ENCODE measurements around the gene PBX4. TPM values are rescaled to one million over a fixed set of nuclear protein-coding genes. Genes with fewer than 3 reads are reported as not detected.

PBX4 gene
- total RNA-seq, 4 donors from 2014 or later = 2.2 to 10.1 (median 3.5) TPM

DNA sequence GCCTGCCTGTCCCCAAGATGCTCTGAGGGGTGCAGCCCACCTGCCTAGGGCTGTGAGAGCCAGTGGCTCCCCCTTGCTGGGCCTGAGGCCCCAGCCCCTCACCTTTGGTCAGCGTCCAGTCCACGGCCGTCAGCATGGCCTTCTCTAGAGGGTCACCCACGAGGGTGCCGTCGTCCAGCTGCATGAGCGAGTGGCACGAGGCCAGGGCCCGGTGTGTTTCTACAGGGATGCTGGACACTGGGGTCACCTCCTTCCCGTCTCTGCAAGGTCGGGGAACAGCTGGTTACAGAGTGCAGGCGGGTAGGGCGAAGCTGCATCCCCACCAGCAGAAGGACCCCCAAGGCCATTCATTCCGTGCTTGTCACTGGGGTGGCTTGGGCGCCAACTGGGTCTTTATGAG lies 36.0 kb upstream of the PBX4 start:
- DNase-seq (ENCODE audit: low spot score) (no peak), ATAC-seq (ENCODE audit: low FRiP score) (no peak)
- TF ChIP-seq, protein P1, sequence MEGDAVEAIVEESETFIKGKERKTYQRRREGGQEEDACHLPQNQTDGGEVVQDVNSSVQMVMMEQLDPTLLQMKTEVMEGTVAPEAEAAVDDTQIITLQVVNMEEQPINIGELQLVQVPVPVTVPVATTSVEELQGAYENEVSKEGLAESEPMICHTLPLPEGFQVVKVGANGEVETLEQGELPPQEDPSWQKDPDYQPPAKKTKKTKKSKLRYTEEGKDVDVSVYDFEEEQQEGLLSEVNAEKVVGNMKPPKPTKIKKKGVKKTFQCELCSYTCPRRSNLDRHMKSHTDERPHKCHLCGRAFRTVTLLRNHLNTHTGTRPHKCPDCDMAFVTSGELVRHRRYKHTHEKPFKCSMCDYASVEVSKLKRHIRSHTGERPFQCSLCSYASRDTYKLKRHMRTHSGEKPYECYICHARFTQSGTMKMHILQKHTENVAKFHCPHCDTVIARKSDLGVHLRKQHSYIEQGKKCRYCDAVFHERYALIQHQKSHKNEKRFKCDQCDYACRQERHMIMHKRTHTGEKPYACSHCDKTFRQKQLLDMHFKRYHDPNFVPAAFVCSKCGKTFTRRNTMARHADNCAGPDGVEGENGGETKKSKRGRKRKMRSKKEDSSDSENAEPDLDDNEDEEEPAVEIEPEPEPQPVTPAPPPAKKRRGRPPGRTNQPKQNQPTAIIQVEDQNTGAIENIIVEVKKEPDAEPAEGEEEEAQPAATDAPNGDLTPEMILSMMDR (IDR thresholded peaks at IDR 0.05) = no peak

DNA sequence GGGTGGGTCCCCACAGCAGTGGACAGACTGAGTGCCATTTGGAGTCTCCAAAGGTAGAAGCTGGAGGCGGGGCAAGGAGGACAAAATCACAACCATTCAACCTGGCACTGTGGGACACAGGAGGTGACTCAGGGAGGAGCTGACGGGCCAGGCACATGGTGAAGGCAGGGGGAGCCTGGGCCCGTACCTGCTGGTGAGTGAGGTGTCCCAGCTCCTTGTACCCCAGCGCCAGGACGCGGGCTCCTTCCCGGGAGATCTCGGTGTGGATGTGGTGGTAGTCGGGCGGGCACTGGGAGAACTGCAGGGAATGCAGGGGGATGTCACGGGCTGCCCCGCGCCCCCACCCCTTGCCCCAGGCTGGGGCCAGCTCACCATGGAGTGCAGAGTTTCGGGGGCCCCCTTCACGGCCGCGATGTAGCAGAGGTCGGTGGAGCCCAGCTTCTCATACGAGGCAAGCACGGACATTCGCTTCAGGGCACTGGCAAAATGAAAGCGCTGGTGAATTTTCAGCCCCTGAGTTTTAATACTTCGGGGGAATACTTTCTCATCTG lies 35.2 kb upstream of the PBX4 start:
- DNase-seq (ENCODE audit: low spot score) = no peak
- no peak for ATAC-seq (ENCODE audit: low FRiP score)
- TF ChIP-seq, protein P1 (IDR thresholded peaks at IDR 0.05) = no peak

DNA sequence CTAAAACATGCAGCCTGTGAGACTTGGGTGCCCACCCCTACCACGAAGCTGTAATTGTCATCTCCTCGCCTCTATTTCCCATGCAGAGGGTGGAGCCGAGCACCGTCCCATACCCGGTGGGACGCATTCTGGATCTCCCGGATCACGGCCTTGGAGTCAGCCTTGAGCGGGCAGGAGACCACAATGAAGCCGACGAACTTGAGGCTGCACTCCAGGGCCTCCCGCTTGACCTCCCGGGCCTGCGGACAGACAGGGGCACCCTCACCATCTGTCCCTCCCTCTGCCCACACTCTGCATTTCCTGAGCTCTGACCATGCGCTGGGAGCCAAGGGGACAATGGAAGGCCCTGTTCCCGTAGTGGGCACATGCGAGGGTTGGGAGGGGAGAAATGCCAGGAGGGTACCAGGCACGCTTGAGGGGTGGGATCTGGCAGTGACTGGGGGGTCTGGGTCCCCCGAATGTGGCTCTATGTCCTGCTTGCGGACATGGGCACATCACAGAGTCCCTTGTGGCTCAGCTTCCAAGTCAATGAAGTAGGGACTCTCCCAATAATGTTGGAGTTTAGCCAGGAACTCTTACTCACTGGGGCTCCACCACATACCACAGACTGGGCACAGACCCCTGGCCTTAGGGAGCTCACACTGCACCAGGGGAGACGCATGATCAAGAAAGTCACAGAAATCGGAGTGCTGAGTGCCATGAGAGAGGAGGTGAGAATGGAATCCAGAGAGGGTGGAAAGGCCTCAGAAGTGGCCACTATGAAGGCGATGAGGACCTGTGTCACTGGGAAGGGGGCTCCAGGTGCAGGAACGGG lies 34.2 kb upstream of the PBX4 start:
- DNase-seq (ENCODE audit: low spot score) = no peak
- ATAC-seq (ENCODE audit: low FRiP score) = no peak
- TF ChIP-seq, protein P1 (IDR thresholded peaks at IDR 0.05) = no peak

DNA sequence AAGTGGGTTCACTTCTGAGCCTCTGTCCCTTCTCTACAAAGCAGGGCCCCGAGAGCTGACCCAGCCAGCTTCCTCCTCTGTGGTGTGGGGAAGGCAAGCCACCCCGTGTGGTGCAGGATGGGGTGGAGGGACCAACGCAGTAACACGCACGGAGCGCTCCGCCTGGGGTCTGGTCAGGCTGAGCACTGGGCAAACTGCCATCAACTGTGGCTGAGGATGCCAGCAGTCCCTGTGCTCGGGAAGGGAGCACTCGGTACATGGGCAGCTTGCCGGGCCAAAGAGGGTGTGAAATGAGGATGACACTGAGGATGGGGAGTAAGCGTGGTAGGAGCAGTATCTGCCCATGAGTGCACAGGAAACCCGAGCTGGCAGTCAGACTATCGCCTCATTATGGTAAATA lies 32.6 kb upstream of the PBX4 start:
- TF ChIP-seq, protein P1 (IDR thresholded peaks at IDR 0.05) = no peak
- DNase-seq (ENCODE audit: low spot score) (no peak), ATAC-seq (ENCODE audit: low FRiP score) (no peak)

DNA sequence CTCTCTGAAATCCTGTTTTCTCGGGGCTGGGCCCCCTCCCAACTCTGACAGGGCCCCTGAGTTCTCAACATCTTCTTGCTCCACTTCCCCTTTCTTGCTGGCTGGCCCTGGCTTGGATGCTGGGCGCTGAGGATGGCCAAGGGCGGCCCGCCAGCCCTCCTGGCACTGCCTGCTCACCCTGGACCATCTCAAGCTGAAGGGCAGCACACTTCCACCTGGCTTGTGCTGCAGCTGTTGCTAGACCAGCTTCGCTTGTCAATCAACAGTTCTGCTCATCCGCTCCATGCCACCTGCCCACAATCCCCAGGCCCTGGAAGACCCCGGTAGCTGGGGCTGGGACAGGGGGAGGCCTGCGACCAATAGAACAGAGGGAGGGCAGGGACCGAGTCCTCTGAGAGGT lies 31.8 kb upstream of the PBX4 start:
- no peak for ATAC-seq (ENCODE audit: low FRiP score)
- TF ChIP-seq, protein P1 (IDR thresholded peaks at IDR 0.05) = no peak
- DNase-seq (ENCODE audit: low spot score) = no peak

DNA sequence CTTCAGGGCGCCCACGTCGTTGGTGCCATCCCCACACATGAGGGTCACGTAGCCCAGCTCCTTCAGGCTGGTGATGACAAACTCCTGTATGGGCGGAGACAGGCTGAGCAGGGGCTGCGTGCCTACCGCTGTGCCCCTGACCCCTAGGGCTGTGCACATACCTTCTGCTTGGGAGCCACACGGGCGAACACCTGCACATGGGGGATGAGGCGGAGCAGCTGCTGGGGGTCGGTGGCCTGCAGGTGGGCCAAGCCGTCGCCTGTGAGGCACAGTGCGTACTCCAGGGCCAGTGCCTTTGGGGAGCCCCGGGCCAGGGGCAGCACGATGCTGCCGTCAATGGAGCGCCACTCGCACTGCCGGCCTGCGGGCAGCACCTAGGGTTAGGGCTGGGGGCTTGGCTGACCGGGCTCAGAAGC lies 31.1 kb upstream of the PBX4 start:
- DNase-seq (ENCODE audit: low spot score) (no peak), ATAC-seq (ENCODE audit: low FRiP score) (no peak)
- TF ChIP-seq, protein P1 (IDR thresholded peaks at IDR 0.05) = no peak

DNA sequence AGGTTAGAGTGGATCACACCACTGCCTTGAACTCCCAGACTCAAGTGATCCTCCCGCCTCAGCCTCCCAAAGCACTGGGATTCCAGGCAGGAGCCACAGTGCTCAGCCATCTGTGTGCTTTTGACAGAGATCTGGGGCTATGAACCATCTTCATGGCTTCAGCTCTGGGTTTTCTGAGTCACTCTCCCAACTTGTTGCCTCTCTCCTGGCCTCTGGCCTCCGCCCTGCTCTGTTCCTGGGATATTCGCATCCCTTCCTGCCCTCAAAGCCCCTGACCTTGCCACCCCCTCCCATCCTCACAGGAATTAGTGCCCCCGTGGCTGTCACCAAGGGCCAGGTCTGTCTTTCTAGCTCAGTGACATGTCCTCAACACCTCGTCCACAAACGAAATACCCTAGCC lies 30.7 kb upstream of the PBX4 start:
- TF ChIP-seq, protein P1 (IDR thresholded peaks at IDR 0.05) = no peak
- DNase-seq (ENCODE audit: low spot score) = no peak
- ATAC-seq (ENCODE audit: low FRiP score) = no peak

Measured in omental fat pad (tissue), 4 donors.